Cardiac septum (tissue), 1 donor: ENCODE data around the gene EPB41L2. TPM values are rescaled to one million over a fixed set of nuclear protein-coding genes. Genes with fewer than 3 reads are reported as not detected.

ENCODE experiments used
- DNase-seq: peaks from one replicate; pipeline ENCODE4 v3.0.0-alpha.2; 2020; ENCODE audit warnings: low spot score
- intact Hi-C: fragments of 100-400 bp; cut with DNase I; formaldehyde crosslinking; loops from one replicate; pipeline ENCODE4 v1.14.0; 2022
- total RNA-seq: library from RNA; stranded (reverse); fragmentation: NEBNext Ultra II Directional; extraction: Animal tissue kit (Norgen Biotek cat#: 25700); gene quantifications from one replicate; pipeline ENCODE4 v1.2.1, GENCODE V29; 2021
- donor health status: DM: no; HTN: no; CAD: no.

EPB41L2 gene
- total RNA-seq, 1 donor from 2014 or later: 54.1 TPM

- intact Hi-C loops: no loop called here
- no peak for DNase-seq
Observed at GRCh38 chr6:130893766-130894165, 169.3 kb downstream of the EPB41L2 start.

- intact Hi-C loops: no loop called here
- no peak for DNase-seq
Observed at GRCh38 chr6:130893277-130893676, 169.8 kb downstream of the EPB41L2 start.

GRCh38 chr6:130890521-130890971, 172.5 kb downstream of the EPB41L2 start:
- no peak for DNase-seq
- intact Hi-C loops: no loop called here

GRCh38 chr6:130889423-130889822, 173.6 kb downstream of the EPB41L2 start:
- intact Hi-C loops: loop anchor here (5.0 kb wide), 2 partner anchors 173 to 643 kb away; partner anchors contain the start of gene EPB41L2
- no peak for DNase-seq

GRCh38 chr6:130888246-130888645, 174.8 kb downstream of the EPB41L2 start:
- intact Hi-C loops: loop anchor here (5.0 kb wide), 2 partner anchors 174 to 644 kb away; partner anchors contain the start of gene EPB41L2
- DNase-seq: no peak

GRCh38 chr6:130886966-130887365, 176.1 kb downstream of the EPB41L2 start:
- no peak for DNase-seq
- intact Hi-C loops: loop anchor here (5.0 kb wide), 2 partner anchors 175 to 645 kb away; partner anchors contain the start of gene EPB41L2

- DNase-seq: no peak
- intact Hi-C loops: loop anchor here (2.0 to 5.0 kb wide), 3 partner anchors 177 to 647 kb away; partner anchors contain the start of gene EPB41L2
Observed at GRCh38 chr6:130885392-130886192, 177.5 kb downstream of the EPB41L2 start.

- intact Hi-C loops: no loop called here
- DNase-seq: no peak
Observed at GRCh38 chr6:130882370-130882769, 180.7 kb downstream of the EPB41L2 start.

- intact Hi-C loops: no loop called here
- no peak for DNase-seq
Observed at GRCh38 chr6:130879826-130880225, 183.2 kb downstream of the EPB41L2 start.

- intact Hi-C loops: loop anchor here (2.0 kb wide), 1 partner anchor 551 kb away; no protein-coding TSS in a partner anchor
- DNase-seq: no peak
Observed at GRCh38 chr6:130873746-130874145, 189.3 kb downstream of the EPB41L2 start.

- DNase-seq: no peak
- intact Hi-C loops: loop anchor here (2.0 kb wide), 1 partner anchor 550 kb away; no protein-coding TSS in a partner anchor
Observed at GRCh38 chr6:130872250-130873095, 190.6 kb downstream of the EPB41L2 start.

GRCh38 chr6:130870179-130870880, 192.7 kb downstream of the EPB41L2 start:
- intact Hi-C loops: no loop called here
- DNase-seq: no peak

GRCh38 chr6:130869681-130870080, 193.4 kb downstream of the EPB41L2 start:
- intact Hi-C loops: no loop called here
- no peak for DNase-seq

GRCh38 chr6:130865793-130866192, 197.3 kb downstream of the EPB41L2 start:
- DNase-seq: no peak
- intact Hi-C loops: no loop called here

GRCh38 chr6:130864344-130864743, 198.7 kb downstream of the EPB41L2 start:
- intact Hi-C loops: no loop called here
- DNase-seq: no peak

- intact Hi-C loops: no loop called here
- no peak for DNase-seq
Observed at GRCh38 chr6:130863415-130864230, 199.4 kb downstream of the EPB41L2 start.

- no peak for DNase-seq
- intact Hi-C loops: no loop called here
Observed at GRCh38 chr6:130862370-130862769, 200.7 kb downstream of the EPB41L2 start.

GRCh38 chr6:130859161-130859867, 203.7 kb downstream of the EPB41L2 start:
- DNase-seq: no peak

More at GRCh38 chr6:130859161-130859867, 203.7 kb downstream of the EPB41L2 start:
- intact Hi-C loops: no loop called here
